ENCODE data around the gene SUB1.

The SUB1 gene

GRCh38 chr5:32639943-32640342 lies 54.6 kb downstream of the SUB1 start:
- no peak for DNase-seq
- H3K4me1 ChIP-seq (ENCODE audit: control insufficient read depth, insufficient read depth, low read length, poor library complexity, severe bottlenecking) = no peaks in the 10 kb centered on the region
- H3K27me3 ChIP-seq (replicated peaks; ENCODE audit: control insufficient read depth, insufficient read depth, low read length, poor library complexity, severe bottlenecking) = no peaks in the 10 kb centered on the region
- no peak overlapping the region for H3K27ac ChIP-seq (ENCODE audit: insufficient read depth, low read length, poor library complexity, severe bottlenecking)
- H3K36me3 ChIP-seq (ENCODE audit: control insufficient read depth, insufficient read depth, low read length) = no peaks in the 10 kb centered on the region
- no peaks in the 10 kb centered on the region for H3K9me3 ChIP-seq (ENCODE audit: control insufficient read depth, low read length)
- no peak overlapping the region for H3K4me3 ChIP-seq (ENCODE audit: insufficient read depth, low read depth, low read length, poor library complexity, severe bottlenecking)

DNA sequence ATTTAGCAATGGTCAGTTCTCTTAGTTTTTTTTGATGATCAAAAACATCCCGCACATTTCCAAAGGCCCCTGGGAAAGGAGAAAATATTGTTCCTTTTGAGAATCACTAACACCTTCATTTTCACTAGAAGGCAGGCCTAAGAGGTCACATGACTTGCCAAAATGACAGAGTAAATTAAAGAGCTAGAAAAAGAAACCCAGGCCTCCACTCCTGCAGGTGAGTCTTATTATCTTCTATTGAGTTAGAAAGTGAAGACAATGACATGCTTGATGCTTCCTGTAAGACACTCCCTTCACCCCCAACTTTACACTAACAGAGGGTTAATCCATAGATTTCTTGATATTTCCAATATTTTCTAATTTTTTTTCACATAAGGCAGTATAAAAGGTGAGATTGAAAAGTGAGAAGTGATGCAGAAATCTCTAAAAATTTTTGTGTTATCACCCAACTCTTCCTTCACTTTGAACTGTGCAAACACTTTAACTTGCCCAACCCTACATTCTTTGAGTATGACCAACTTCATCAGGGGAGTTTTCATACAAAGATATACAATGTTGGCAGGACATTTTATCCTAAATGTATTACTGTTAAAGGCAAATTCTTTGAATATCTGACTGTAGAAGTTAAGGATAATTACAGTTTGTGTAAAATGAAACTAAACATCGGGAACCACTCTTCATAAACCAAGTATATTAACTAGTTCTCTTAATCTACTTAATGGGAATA lies 57.1 kb downstream of the SUB1 start:
- no peak overlapping the region for H3K4me3 ChIP-seq (ENCODE audit: insufficient read depth, low read depth, low read length, poor library complexity, severe bottlenecking)
- no peak overlapping the region for H3K27ac ChIP-seq (ENCODE audit: insufficient read depth, low read length, poor library complexity, severe bottlenecking)
- H3K4me1 ChIP-seq (ENCODE audit: control insufficient read depth, insufficient read depth, low read length, poor library complexity, severe bottlenecking) = no peaks in the 10 kb centered on the region
- no peaks in the 10 kb centered on the region for H3K27me3 ChIP-seq (replicated peaks; ENCODE audit: control insufficient read depth, insufficient read depth, low read length, poor library complexity, severe bottlenecking)
- DNase-seq = no peak
- no peaks in the 10 kb centered on the region for H3K9me3 ChIP-seq (ENCODE audit: control insufficient read depth, low read length)
- H3K36me3 ChIP-seq (ENCODE audit: control insufficient read depth, insufficient read depth, low read length) = no peaks in the 10 kb centered on the region

- Histone ChIP-seq H3K9me3 (ENCODE audit: control insufficient read depth, low read length) (no peaks in the 10 kb centered on the region), H3K27ac (ENCODE audit: insufficient read depth, low read length, poor library complexity, severe bottlenecking) (no peak overlapping the region), H3K36me3 (ENCODE audit: control insufficient read depth, insufficient read depth, low read length) (no peaks in the 10 kb centered on the region), H3K4me3 (ENCODE audit: insufficient read depth, low read depth, low read length, poor library complexity, severe bottlenecking) (no peak overlapping the region), H3K27me3 (replicated peaks; ENCODE audit: control insufficient read depth, insufficient read depth, low read length, poor library complexity, severe bottlenecking) (no peaks in the 10 kb centered on the region), H3K4me1 (ENCODE audit: control insufficient read depth, insufficient read depth, low read length, poor library complexity, severe bottlenecking) (no peaks in the 10 kb centered on the region)
- no peak for DNase-seq
Measured at GRCh38 chr5:32645246-32645645, 59.9 kb downstream of the SUB1 start.

GRCh38 chr5:32646061-32646969 lies 61.0 kb downstream of the SUB1 start:
- no peak for DNase-seq
- Histone ChIP-seq H3K27ac (ENCODE audit: insufficient read depth, low read length, poor library complexity, severe bottlenecking) (no peak overlapping the region), H3K36me3 (ENCODE audit: control insufficient read depth, insufficient read depth, low read length) (no peaks in the 10 kb centered on the region)

GRCh38 chr5:32651088-32651487 lies 65.7 kb downstream of the SUB1 start:
- no peak for DNase-seq
- Histone ChIP-seq H3K27me3 (replicated peaks; ENCODE audit: control insufficient read depth, insufficient read depth, low read length, poor library complexity, severe bottlenecking) (no peaks in the 10 kb centered on the region), H3K4me1 (ENCODE audit: control insufficient read depth, insufficient read depth, low read length, poor library complexity, severe bottlenecking) (no peaks in the 10 kb centered on the region), H3K27ac (ENCODE audit: insufficient read depth, low read length, poor library complexity, severe bottlenecking) (no peak overlapping the region), H3K9me3 (ENCODE audit: control insufficient read depth, low read length) (no peaks in the 10 kb centered on the region), H3K4me3 (ENCODE audit: insufficient read depth, low read depth, low read length, poor library complexity, severe bottlenecking) (no peak overlapping the region), H3K36me3 (ENCODE audit: control insufficient read depth, insufficient read depth, low read length) (no peaks in the 10 kb centered on the region)

More at GRCh38 chr5:32646061-32646969, 61.0 kb downstream of the SUB1 start:
- Histone ChIP-seq H3K4me1 (ENCODE audit: control insufficient read depth, insufficient read depth, low read length, poor library complexity, severe bottlenecking) (no peaks in the 10 kb centered on the region), H3K4me3 (ENCODE audit: insufficient read depth, low read depth, low read length, poor library complexity, severe bottlenecking) (no peak overlapping the region), H3K9me3 (ENCODE audit: control insufficient read depth, low read length) (no peaks in the 10 kb centered on the region), H3K27me3 (replicated peaks; ENCODE audit: control insufficient read depth, insufficient read depth, low read length, poor library complexity, severe bottlenecking) (no peaks in the 10 kb centered on the region)

GRCh38 chr5:32651638-32652037 lies 66.3 kb downstream of the SUB1 start:
- H3K27ac ChIP-seq (ENCODE audit: insufficient read depth, low read length, poor library complexity, severe bottlenecking) = no peak overlapping the region
- no peaks in the 10 kb centered on the region for H3K9me3 ChIP-seq (ENCODE audit: control insufficient read depth, low read length)
- no peaks in the 10 kb centered on the region for H3K4me1 ChIP-seq (ENCODE audit: control insufficient read depth, insufficient read depth, low read length, poor library complexity, severe bottlenecking)
- no peak for DNase-seq
- no peaks in the 10 kb centered on the region for H3K36me3 ChIP-seq (ENCODE audit: control insufficient read depth, insufficient read depth, low read length)
- no peak overlapping the region for H3K4me3 ChIP-seq (ENCODE audit: insufficient read depth, low read depth, low read length, poor library complexity, severe bottlenecking)
- H3K27me3 ChIP-seq (replicated peaks; ENCODE audit: control insufficient read depth, insufficient read depth, low read length, poor library complexity, severe bottlenecking) = no peaks in the 10 kb centered on the region

Data from effector memory CD4-positive, alpha-beta T cell (primary cell).